HUES48 (cell line): ENCODE measurements around the gene PIGS.

Experiments used
- H3K27ac ChIP-seq: one replicate; pipeline ENCODE4 v1.7.0; 2013; ENCODE audit warnings: low read depth, low read length, inconsistent platforms
- H3K27me3 ChIP-seq: 2 replicates; pipeline ENCODE4 v1.6.1; 2013; ENCODE audit warnings: mild to moderate bottlenecking, low read length; ENCODE audit not compliant: control insufficient read depth, insufficient read depth
- H3K36me3 ChIP-seq: 2 replicates; pipeline ENCODE4 v1.6.1; 2013; ENCODE audit warnings: low read length; ENCODE audit not compliant: control insufficient read depth, insufficient read depth
- H3K4me1 ChIP-seq: 2 replicates; pipeline ENCODE4 v1.6.1; 2013; ENCODE audit warnings: mild to moderate bottlenecking, low read length; ENCODE audit not compliant: control insufficient read depth, insufficient read depth
- H3K4me3 ChIP-seq: 2 replicates; pipeline ENCODE4 v1.5.1; 2013; ENCODE audit warnings: mild to moderate bottlenecking, low read depth, low read length
- H3K9ac ChIP-seq: 2 replicates; pipeline ENCODE4 v1.6.1; 2013; ENCODE audit warnings: mild to moderate bottlenecking, low read depth, low read length, moderate library complexity
- H3K9me3 ChIP-seq: 2 replicates; pipeline ENCODE4 v1.6.1; 2013; ENCODE audit warnings: low read length; ENCODE audit not compliant: control insufficient read depth, insufficient read depth

The PIGS gene

GRCh38 chr17:28570716-28571360 is 486 bp downstream of the PIGS start:
- Histone ChIP-seq H3K4me1 (no peaks in the 10 kb centered on the region; the same call in 1 of the 2 replicates), H3K9ac (peak overlapping the region; percentile 51; the same call in 1 of the 2 replicates), H3K9me3 (no peaks in the 10 kb centered on the region), H3K36me3 (peaks cover 17% of the 10 kb centered on the region), H3K27me3 (peaks cover 7% of the 10 kb centered on the region; the same call in 1 of the 2 replicates), H3K27ac (peak overlapping the region; percentile 50), H3K4me3 (peak overlapping the region; percentile 79)

GRCh38 chr17:28569446-28569845 is 1.9 kb downstream of the PIGS start:
- Histone ChIP-seq H3K27ac (no peak overlapping the region), H3K4me1 (no peaks in the 10 kb centered on the region; the same call in 1 of the 2 replicates), H3K9ac (no peak overlapping the region), H3K4me3 (no peak overlapping the region), H3K36me3 (peaks cover 17% of the 10 kb centered on the region), H3K9me3 (no peaks in the 10 kb centered on the region), H3K27me3 (peaks cover 7% of the 10 kb centered on the region; the same call in 1 of the 2 replicates)

GRCh38 chr17:28567604-28568003 is 3.7 kb downstream of the PIGS start:
- Histone ChIP-seq H3K27me3 (peaks cover 7% of the 10 kb centered on the region; the same call in 1 of the 2 replicates), H3K9ac (no peak overlapping the region), H3K4me1 (no peaks in the 10 kb centered on the region; the same call in 1 of the 2 replicates), H3K4me3 (no peak overlapping the region), H3K27ac (no peak overlapping the region), H3K36me3 (peaks cover 21% of the 10 kb centered on the region), H3K9me3 (no peaks in the 10 kb centered on the region)

GRCh38 chr17:28563475-28563874 is 7.8 kb downstream of the PIGS start:
- Histone ChIP-seq H3K27ac (no peak overlapping the region), H3K4me3 (no peak overlapping the region), H3K4me1 (no peaks in the 10 kb centered on the region), H3K9ac (no peak overlapping the region), H3K27me3 (no peaks in the 10 kb centered on the region), H3K9me3 (no peaks in the 10 kb centered on the region), H3K36me3 (peaks cover 48% of the 10 kb centered on the region)

GRCh38 chr17:28555022-28555421 is 16.3 kb downstream of the PIGS start:
- H3K27ac ChIP-seq, result no peak overlapping the region
- no peaks in the 10 kb centered on the region for H3K9me3 ChIP-seq
- no peak overlapping the region for H3K9ac ChIP-seq
- H3K36me3 ChIP-seq, result peaks cover 62% of the 10 kb centered on the region
- H3K27me3 ChIP-seq, result no peaks in the 10 kb centered on the region
- peaks cover 7% of the 10 kb centered on the region for H3K4me1 ChIP-seq
- H3K4me3 ChIP-seq, result no peak overlapping the region

- H3K27ac ChIP-seq, result no peak overlapping the region
- H3K9ac ChIP-seq, result no peak overlapping the region
- H3K27me3 ChIP-seq, result no peaks in the 10 kb centered on the region
- peaks cover 7% of the 10 kb centered on the region for H3K4me1 ChIP-seq
- no peak overlapping the region for H3K4me3 ChIP-seq
- peaks cover 58% of the 10 kb centered on the region for H3K36me3 ChIP-seq
- H3K9me3 ChIP-seq, result no peaks in the 10 kb centered on the region
These were observed 16.8 kb downstream of the PIGS start for GRCh38 chr17:28554565-28554964.

GRCh38 chr17:28553000-28553505 is 18.3 kb downstream of the PIGS start:
- Histone ChIP-seq H3K4me3 (peak overlapping the region; percentile 45), H3K36me3 (peaks cover 47% of the 10 kb centered on the region), H3K4me1 (peaks cover 7% of the 10 kb centered on the region), H3K9me3 (no peaks in the 10 kb centered on the region), H3K27ac (no peak overlapping the region), H3K9ac (no peak overlapping the region), H3K27me3 (no peaks in the 10 kb centered on the region)

GRCh38 chr17:28552176-28552999 is 18.9 kb downstream of the PIGS start, which contains the start of gene UNC119:
Gene UNC119 (minus strand): TSS chr17:28552624. CDS start chr17:28552557, 67 bp downstream.
- H3K27ac ChIP-seq, result peak within 1 kb of the TSS; percentile 39
- H3K9me3 ChIP-seq, result no peaks in the 10 kb centered on the region
- H3K4me1 ChIP-seq, result peaks cover 10% of the 10 kb centered on the region
- peak within 1 kb of the TSS; percentile 69 for H3K9ac ChIP-seq
- H3K4me3 ChIP-seq, result peak within 1 kb of the TSS; percentile 76
- H3K27me3 ChIP-seq, result no peaks in the 10 kb centered on the region
- H3K36me3 ChIP-seq, result peaks cover 41% of the 10 kb centered on the region

- peaks cover 10% of the 10 kb centered on the region for H3K4me1 ChIP-seq
- peaks cover 41% of the 10 kb centered on the region for H3K36me3 ChIP-seq
- H3K27me3 ChIP-seq, result no peaks in the 10 kb centered on the region
- no peaks in the 10 kb centered on the region for H3K9me3 ChIP-seq
- peak overlapping the region; percentile 76 for H3K4me3 ChIP-seq
- H3K9ac ChIP-seq, result peak overlapping the region; percentile 11; the same call in 1 of the 2 replicates
- H3K27ac ChIP-seq, result no peak overlapping the region
These were observed 19.7 kb downstream of the PIGS start for GRCh38 chr17:28551421-28552175.

GRCh38 chr17:28550858-28551257 is 20.5 kb downstream of the PIGS start:
- no peaks in the 10 kb centered on the region for H3K27me3 ChIP-seq
- H3K4me1 ChIP-seq, result peaks cover 10% of the 10 kb centered on the region
- no peak overlapping the region for H3K9ac ChIP-seq
- H3K27ac ChIP-seq, result no peak overlapping the region
- H3K4me3 ChIP-seq, result no peak overlapping the region
- no peaks in the 10 kb centered on the region for H3K9me3 ChIP-seq
- H3K36me3 ChIP-seq, result peaks cover 38% of the 10 kb centered on the region
